ENCODE results near the gene ZNF692. TPM values are rescaled to one million over a fixed set of nuclear protein-coding genes. Genes with fewer than 3 reads are reported as not detected.
"Not testable (repeated sequence)": the region's sequence is repeated elsewhere in the genome, so short reads cannot be mapped to it uniquely, and the experiment has no call there.

The ZNF692 gene, protein sequence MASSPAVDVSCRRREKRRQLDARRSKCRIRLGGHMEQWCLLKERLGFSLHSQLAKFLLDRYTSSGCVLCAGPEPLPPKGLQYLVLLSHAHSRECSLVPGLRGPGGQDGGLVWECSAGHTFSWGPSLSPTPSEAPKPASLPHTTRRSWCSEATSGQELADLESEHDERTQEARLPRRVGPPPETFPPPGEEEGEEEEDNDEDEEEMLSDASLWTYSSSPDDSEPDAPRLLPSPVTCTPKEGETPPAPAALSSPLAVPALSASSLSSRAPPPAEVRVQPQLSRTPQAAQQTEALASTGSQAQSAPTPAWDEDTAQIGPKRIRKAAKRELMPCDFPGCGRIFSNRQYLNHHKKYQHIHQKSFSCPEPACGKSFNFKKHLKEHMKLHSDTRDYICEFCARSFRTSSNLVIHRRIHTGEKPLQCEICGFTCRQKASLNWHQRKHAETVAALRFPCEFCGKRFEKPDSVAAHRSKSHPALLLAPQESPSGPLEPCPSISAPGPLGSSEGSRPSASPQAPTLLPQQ
- total RNA-seq (2014; rRNA removed; shearing (Covaris generic)) = 57.9 and 58.0 TPM in 2 replicates

- peak; percentile 96 for DNase-seq (ENCODE audit: low spot score)
Observed at GRCh38 chr1:248858891-248859889, at the start of gene ZNF692. TSS of gene ZNF692 (minus strand) at chr1:248859085. CDS start at chr1:248858309, 776 bp downstream.

DNA sequence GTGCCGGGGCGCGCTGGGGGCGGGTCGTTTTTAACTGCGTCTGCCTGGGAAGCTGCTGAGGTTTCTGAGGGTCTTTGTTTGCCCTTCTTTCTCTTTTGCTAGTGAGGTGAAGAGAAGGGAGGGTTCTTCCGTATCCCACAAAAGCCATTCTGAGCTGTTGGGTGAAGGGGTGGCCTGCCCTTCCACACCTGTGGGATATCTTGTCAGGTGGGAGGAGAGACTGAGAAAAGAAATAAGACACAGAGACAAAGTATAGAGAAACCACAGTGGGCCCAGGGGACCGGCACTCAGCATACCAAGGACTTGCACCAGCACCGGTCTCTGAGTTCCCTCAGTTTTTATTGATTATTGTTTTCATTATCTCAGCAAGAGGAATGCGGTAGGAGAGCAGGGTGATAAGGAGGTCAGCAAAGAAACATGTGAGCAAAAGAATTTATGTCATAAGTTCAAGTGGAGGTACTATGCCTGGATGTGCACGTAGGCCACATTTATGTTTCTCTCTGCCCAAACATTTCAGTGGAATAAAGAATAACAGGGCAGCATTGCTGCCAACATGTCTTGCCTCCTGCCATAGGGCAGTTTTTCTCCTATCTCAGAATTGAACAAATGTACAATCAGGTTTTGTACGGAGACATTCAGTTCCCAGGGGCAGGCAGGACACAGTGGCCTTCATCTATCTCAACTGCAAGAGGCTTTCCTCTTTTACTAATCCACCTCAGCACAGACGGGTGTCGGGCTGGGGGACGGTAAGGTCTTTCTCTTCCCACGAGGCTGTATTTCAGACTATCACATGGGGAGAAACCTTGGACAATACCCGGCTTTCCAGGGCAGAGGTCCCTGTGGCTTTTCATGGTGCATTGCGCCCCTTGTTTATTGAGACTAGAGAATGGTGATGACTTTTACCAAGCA lies 48.1 kb upstream of the ZNF692 start:
- no peak for DNase-seq (ENCODE audit: low spot score)

DNA sequence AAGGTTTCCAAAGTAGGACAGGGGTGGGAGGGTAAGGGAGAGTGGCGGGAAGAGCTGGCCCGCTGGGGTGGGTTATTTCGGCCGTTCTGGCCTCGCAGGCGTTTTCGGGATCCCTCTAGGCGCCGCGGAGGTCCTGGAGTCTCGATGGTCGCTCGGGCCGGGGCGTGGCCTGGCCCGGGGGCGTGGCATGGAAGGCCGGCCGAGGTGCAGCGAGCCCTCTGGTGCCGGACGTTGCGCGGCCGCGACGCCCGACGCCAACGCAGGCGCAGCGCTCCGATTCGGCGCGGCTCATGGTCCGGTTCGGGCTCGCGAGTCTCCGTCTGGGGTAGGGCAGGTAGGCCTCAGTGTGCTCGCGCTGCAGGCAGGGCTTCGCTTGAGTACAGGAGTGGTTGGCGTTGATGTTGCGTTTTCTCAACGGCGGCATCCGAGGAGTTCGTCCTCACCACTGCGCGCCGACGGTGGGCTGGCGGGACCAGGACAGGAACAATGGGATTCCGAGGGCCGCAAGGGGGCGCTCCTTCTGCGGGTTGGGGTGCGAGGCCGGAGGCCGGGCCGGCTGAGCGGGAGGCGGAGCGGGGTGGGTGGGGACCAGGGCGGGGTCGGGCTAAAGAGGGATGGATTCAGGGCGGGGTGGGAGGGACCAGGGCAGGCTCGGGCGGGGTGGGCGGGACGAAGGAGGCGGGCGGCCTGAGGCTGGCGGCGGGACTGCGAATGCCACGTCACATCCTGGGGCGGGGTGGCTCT lies 47.3 kb upstream of the ZNF692 start, which contains the start of gene PGBD2:
Gene PGBD2 (plus strand): TSS at position 227 of the 744 bp plus-strand sequence. CDS start 7,628 bp downstream, outside the sequence.
- DNase-seq (ENCODE audit: low spot score) = peak; percentile 93

- DNase-seq (ENCODE audit: low spot score) = no peak
Observed at GRCh38 chr1:248905662-248906008, 46.8 kb upstream of the ZNF692 start.

DNA sequence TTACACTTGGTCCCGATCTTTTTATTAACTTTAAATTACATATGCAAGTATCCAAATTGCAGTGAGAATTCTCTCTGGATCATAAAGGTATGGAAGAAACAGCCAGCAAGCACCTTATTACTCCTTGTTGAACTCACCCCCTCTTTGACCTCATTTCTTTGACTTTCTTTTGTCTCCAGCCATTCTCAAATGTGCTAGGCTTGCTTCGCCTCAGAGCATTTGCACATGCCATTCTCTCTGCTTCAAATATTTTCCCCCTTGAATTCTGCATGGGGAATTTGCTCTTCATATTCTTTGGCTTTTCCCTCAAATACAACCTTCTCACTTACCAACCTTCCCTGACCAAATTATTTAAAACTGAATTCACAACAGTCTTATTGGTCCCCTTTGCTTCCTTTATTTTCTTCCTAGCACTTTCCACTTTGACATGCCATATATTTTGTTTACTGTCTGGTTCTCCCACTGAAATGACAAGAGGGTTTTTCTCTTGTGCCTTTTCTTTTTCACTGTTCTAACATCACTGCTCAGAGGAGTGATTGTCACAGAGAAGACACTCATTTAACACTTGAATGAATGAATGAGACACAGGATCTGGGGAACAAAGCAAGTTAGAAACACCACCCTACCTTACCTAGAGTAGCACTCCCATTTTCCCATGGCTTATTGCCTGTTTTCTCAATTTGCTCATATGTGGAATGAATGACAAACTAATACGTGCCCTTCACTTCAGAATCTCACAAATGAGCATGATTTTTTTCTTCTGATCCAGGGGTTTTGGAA lies 45.7 kb upstream of the ZNF692 start:
- no peak for DNase-seq (ENCODE audit: low spot score)

- DNase-seq (ENCODE audit: low spot score) = no peak
Observed at GRCh38 chr1:248901578-248901977, 42.7 kb upstream of the ZNF692 start.

- no peak for DNase-seq (ENCODE audit: low spot score)
Observed at GRCh38 chr1:248900637-248901036, 41.8 kb upstream of the ZNF692 start.

- DNase-seq (ENCODE audit: low spot score) = no peak
Observed at GRCh38 chr1:248897412-248898337, 38.8 kb upstream of the ZNF692 start.

- DNase-seq (ENCODE audit: low spot score) = no peak
Observed at GRCh38 chr1:248894837-248895236, 36.0 kb upstream of the ZNF692 start.

- no peak for DNase-seq (ENCODE audit: low spot score)
Observed at GRCh38 chr1:248892590-248892989, 33.7 kb upstream of the ZNF692 start.

- no peak for DNase-seq (ENCODE audit: low spot score)
Observed at GRCh38 chr1:248891758-248892157, 32.9 kb upstream of the ZNF692 start.

- DNase-seq (ENCODE audit: low spot score) = no peak
Observed at GRCh38 chr1:248890549-248891498, 31.9 kb upstream of the ZNF692 start.

DNA sequence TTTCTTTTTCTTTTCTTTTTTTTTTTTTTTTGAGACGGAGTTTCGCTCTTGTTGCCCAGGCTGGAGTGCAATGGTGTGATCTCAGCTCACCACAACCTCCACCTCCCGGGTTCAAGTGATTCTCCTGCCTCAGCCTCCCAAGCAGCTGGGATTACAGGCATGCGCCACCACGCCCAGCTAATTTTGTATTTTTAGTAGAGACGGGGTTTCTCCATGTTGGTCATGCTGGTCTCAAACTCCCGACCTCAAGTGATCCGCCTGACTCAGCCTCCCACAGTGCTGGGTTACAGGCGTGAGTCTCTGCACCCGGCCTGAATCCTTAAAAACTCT lies 31.0 kb upstream of the ZNF692 start:
- DNase-seq (ENCODE audit: low spot score) = not testable (repeated sequence)

DNA sequence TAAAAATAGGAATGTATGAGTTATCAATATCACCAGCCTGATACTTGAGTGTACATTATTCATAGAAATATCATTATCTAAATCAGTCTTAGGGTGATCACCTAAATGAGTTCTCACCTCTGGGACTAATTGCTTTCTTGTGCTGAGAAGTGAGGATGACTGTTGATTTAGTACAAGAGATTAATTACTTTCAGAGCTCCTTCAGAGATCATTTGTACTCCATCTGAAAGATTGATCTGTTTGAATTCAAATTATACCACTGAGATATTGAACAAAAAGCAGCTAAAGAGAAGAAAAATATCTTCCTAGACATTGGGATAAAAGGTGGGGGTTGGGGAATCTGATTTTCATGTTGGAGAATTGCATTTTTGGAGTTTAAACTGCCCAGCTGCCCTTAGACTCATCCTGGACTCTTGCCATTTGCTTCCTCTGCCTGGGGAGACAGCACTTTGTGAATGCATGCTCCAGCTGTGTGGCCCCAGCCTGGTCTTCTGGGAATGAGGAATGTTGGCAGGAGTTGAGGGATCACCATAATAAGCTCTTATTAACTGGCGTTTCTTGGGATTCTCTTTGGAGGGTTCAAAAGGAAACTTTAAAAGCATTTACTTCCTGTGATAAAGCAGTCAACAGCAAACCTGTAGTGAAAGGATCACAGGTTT lies 27.5 kb upstream of the ZNF692 start:
- no peak for DNase-seq (ENCODE audit: low spot score)

DNA sequence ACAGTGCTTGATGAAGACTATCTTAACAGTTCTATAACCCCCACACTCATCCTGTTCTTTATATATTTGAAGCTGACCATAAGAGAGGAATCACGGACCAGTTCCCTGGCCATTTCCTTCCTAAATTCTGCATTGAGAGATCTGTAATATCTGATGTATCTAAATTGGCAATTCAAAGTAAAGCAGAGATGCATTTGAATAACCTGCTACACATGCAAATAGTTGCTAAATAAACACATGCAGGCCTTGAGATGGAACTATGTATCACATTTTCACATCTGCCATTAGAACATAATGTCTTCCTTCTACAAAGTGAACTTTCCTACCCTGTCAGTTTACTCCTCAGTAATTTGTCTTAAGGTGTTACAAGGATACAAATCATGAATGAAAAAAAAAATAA lies 26.8 kb upstream of the ZNF692 start:
- DNase-seq (ENCODE audit: low spot score) = no peak

DNA sequence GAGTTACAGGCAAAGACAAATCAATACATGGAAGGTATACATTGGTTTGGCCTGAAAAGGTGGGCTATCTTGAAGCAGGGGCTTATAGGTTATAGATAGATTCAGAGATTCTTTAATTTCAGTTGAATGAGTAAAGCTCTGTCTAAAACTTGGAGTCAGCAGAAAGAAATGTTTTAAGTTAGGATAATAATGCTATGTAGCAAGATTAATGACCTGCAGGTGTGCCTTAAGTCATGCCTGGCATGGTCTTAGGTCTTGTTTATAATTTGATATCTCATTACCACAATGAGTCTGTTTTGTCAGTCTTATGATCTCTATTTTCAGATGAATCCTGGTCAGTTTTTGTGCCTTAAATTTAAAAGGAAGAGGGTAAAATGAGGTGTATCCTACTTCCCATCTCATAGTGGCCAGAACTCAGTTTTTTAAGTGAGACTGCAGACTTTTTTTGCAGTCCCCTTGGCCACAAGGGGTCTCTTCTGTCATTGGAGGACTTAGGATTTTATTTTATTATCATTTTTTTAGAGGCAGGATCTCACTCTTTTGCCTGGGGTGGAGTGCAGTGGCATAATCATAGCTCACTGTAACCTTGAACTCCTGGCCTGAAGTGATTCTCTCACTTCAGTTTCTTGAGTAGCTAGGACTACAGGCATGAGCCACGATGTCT lies 25.9 kb upstream of the ZNF692 start:
- DNase-seq (ENCODE audit: low spot score) = no peak

Data from HT-29 (cell line).